ENCODE measurements around the gene SUB1.
"Not testable (repeated sequence)": the region's sequence is repeated elsewhere in the genome, so short reads cannot be mapped to it uniquely, and the experiment has no call there.

DNA sequence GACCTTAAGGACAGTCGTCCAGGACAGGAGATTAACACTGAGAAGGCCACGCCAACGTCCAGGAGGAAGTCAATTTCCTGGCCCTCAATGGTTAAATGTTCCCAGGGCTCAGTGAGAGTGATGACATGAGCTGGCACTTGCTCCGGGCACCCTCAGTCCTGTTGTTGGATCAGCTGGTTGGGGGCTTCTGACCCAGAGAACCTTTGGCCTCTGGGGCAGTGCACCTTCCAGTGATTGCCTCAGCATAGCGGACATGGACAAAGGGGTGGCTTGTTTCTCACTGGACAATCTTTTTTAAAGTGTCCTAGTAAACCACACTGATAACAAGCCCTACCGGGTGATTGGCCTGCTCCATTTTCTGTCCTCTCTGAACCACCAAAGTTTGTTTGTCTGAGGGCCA is 28.8 kb upstream of the SUB1 start:
- TF ChIP-seq CTCF (IDR thresholded peaks at IDR 0.05; ENCODE audit: low read length); EZH2 (IDR thresholded peaks at IDR 0.05; ENCODE audit: borderline replicate concordance, low read length): not testable (repeated sequence)

Measured in OCI-LY1 (cell line).